BLaER1 (cell line): ENCODE results near the gene SEMA3A.

ENCODE experiments used
- H3K27ac ChIP-seq: shearing (Covaris generic); formaldehyde crosslinking; 2 replicates; pipeline ENCODE4 v1.8.1; 2022
- H3K27me3 ChIP-seq: shearing (Covaris generic); formaldehyde crosslinking; 2 replicates; pipeline ENCODE4 v1.8.1; 2022
- H3K36me3 ChIP-seq: shearing (Covaris generic); formaldehyde crosslinking; 2 replicates; pipeline ENCODE4 v1.8.1; 2022
- H3K4me1 ChIP-seq: shearing (Covaris generic); formaldehyde crosslinking; 2 replicates; pipeline ENCODE4 v1.8.1; 2022
- H3K4me2 ChIP-seq: shearing (Covaris generic); formaldehyde crosslinking; 2 replicates; pipeline ENCODE4 v1.8.1; 2022
- H3K4me3 ChIP-seq: shearing (Covaris generic); formaldehyde crosslinking; 2 replicates; pipeline ENCODE4 v1.8.1; 2022
- H3K9ac ChIP-seq: shearing (Covaris generic); formaldehyde crosslinking; 2 replicates; pipeline ENCODE4 v1.8.1; 2022
- H3K9me3 ChIP-seq: shearing (Covaris generic); formaldehyde crosslinking; 2 replicates; pipeline ENCODE4 v1.8.1; 2022
- H4K20me1 ChIP-seq: shearing (Covaris generic); formaldehyde crosslinking; 2 replicates; pipeline ENCODE4 v1.8.1; 2022
- Cebpa-rat ChIP-seq: shearing (Covaris generic); IDR thresholded peaks from 2 replicates; pipeline ENCODE4 v1.8.1; 2022

The SEMA3A gene

DNA sequence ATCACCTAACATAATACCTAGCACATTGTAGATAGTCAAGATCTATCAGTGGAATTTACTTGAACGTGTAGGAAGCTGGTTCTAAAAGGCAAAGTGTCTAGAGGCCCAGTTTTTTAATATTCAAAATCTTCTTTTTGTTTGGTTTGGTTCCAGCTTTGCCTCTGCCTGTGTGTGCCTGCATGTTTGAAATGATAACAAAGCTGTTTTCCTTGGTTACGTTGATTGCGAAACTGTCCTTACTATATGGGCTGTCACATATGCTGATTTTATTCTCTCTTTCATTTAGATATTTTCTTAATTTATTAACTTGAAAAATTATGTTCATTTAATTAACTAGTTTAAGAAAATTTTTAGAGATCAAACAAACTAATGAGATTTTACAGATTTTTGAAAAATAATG is 237.3 kb downstream of the SEMA3A start:
- H3K4me1 ChIP-seq = no peaks in the 10 kb centered on the region
- no peak overlapping the region for H3K9ac ChIP-seq
- no peak overlapping the region for H3K4me2 ChIP-seq
- no peaks in the 10 kb centered on the region for H3K9me3 ChIP-seq
- no peak overlapping the region for H3K4me3 ChIP-seq
- no peak overlapping the region for H3K27ac ChIP-seq
- no peaks in the 10 kb centered on the region for H3K27me3 ChIP-seq
- no peaks in the 10 kb centered on the region for H3K36me3 ChIP-seq
- TF ChIP-seq Cebpa-rat = no peak; the same call in 1 of the 2 replicates
- no peaks in the 10 kb centered on the region for H4K20me1 ChIP-seq

DNA sequence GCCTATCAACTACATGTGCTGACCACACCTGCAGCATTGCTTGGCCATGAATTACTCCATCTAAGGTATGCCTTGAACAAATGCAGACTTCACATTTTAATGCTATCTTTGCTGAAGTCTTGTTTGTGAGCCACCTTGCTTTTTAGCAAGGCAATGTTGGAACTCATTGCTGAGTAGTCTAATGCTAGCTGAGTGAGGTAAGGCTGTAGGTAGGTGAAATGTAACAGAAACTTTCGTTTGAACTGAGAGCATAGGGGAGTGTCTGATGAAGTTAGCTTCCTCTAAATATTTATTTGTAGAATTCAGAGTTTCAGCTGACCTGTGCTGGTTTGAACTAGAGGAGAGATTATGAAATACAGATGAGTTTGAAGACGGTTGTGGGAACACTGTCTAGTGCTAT is 238.5 kb downstream of the SEMA3A start:
- H3K27ac ChIP-seq = no peak overlapping the region
- no peaks in the 10 kb centered on the region for H3K27me3 ChIP-seq
- TF ChIP-seq Cebpa-rat = no peak
- no peaks in the 10 kb centered on the region for H3K9me3 ChIP-seq
- no peak overlapping the region for H3K4me3 ChIP-seq
- no peak overlapping the region for H3K9ac ChIP-seq
- no peaks in the 10 kb centered on the region for H3K4me1 ChIP-seq
- no peaks in the 10 kb centered on the region for H3K36me3 ChIP-seq
- no peak overlapping the region for H3K4me2 ChIP-seq
- H4K20me1 ChIP-seq = no peaks in the 10 kb centered on the region

DNA sequence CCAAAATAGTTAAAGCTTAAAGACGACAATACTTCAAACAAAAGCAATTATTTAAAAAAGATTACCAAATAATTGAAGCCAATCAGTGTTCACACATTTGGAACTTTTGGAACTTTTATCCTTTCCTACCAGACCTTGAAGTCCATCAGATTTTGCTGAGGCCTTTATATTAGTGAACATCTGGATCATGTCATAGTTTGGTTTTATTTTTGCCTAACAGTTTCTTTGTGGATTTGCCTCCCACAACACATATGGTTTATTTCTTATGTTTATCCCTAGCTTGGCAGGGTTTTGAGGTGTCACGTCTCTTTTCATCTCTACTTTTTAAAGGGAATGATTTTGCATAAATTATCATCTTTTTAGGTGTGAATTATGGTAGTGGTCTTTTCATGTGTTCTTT is 242.4 kb downstream of the SEMA3A start:
- Histone ChIP-seq H3K9ac (no peak overlapping the region), H3K4me3 (no peak overlapping the region), H4K20me1 (no peaks in the 10 kb centered on the region), H3K27ac (no peak overlapping the region), H3K36me3 (no peaks in the 10 kb centered on the region), H3K4me2 (no peak overlapping the region), H3K9me3 (no peaks in the 10 kb centered on the region), H3K27me3 (no peaks in the 10 kb centered on the region), H3K4me1 (no peaks in the 10 kb centered on the region)
- TF ChIP-seq Cebpa-rat = no peak

DNA sequence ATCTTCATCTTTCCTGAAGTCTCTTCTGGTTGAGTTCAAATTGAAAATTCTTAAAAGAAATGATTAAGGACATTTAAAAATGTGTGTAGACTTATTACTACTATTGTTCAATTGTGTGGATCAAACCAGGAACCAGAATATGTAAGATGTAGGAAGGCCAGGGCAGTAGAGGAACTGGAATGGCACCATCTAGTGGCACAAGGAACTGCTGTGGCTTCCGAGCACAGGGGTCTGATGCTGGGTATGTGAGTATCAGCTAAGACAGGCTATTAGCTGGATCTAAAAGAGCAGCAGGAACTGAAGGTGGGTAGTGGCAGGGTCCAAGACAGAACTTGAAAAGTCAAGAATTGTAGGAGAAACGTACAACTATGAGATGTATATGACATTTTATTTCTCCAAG is 247.3 kb downstream of the SEMA3A start:
- H3K4me3 ChIP-seq = no peak overlapping the region
- no peak for TF ChIP-seq Cebpa-rat
- no peak overlapping the region for H3K27ac ChIP-seq
- no peaks in the 10 kb centered on the region for H3K36me3 ChIP-seq
- H3K27me3 ChIP-seq = no peaks in the 10 kb centered on the region
- H3K9me3 ChIP-seq = no peaks in the 10 kb centered on the region
- no peak overlapping the region for H3K4me2 ChIP-seq
- no peaks in the 10 kb centered on the region for H4K20me1 ChIP-seq
- no peak overlapping the region for H3K9ac ChIP-seq
- peaks cover 7% of the 10 kb centered on the region for H3K4me1 ChIP-seq

DNA sequence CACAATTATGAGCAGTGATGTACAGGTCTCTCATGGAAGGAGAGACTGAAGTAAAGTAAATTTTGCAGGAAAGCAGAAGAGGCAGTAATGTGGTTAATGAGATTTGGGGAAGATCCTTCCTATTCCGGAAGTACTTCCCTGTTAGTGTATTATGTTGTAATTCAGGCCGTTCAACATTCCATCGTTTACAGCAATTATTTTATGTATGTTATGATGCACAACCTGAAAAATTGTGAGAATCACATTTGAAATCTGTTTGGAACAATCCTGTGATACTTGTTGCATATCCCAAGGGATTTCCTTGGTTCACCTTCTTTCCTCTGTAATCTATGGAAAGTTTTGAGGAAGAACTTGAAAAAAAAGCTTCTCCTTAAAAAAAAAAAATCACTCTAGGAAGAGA is 247.8 kb downstream of the SEMA3A start:
- H3K4me1 ChIP-seq = peaks cover 7% of the 10 kb centered on the region
- no peaks in the 10 kb centered on the region for H3K27me3 ChIP-seq
- H3K4me3 ChIP-seq = no peak overlapping the region
- no peaks in the 10 kb centered on the region for H3K9me3 ChIP-seq
- no peaks in the 10 kb centered on the region for H3K36me3 ChIP-seq
- no peak overlapping the region for H3K9ac ChIP-seq
- TF ChIP-seq Cebpa-rat = no peak
- H4K20me1 ChIP-seq = no peaks in the 10 kb centered on the region
- H3K27ac ChIP-seq = no peak overlapping the region
- H3K4me2 ChIP-seq = no peak overlapping the region

DNA sequence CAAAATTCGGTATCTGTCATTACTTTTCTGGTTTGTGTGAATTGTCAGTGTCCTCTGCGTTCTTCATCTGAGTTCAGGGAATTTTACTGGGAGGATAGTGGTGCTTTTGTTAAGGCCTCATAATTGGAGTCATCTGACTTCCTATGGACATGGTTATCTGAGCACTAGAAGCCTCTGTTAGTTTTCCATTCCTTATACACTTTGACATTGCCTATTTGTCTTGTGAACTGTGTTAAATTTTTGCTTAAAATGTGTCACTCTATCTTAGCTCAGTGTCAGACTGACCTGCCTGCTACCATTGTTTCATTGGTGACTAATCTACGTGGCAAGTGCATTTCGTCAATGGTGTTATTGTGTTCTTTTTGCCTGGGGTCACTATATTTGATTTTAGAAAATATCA is 253.3 kb downstream of the SEMA3A start:
- TF ChIP-seq Cebpa-rat = no peak
- Histone ChIP-seq H4K20me1 (no peaks in the 10 kb centered on the region), H3K9ac (no peak overlapping the region), H3K27me3 (no peaks in the 10 kb centered on the region), H3K4me3 (no peak overlapping the region), H3K27ac (no peak overlapping the region), H3K9me3 (no peaks in the 10 kb centered on the region), H3K4me2 (no peak overlapping the region), H3K36me3 (no peaks in the 10 kb centered on the region), H3K4me1 (peaks cover 16% of the 10 kb centered on the region)

DNA sequence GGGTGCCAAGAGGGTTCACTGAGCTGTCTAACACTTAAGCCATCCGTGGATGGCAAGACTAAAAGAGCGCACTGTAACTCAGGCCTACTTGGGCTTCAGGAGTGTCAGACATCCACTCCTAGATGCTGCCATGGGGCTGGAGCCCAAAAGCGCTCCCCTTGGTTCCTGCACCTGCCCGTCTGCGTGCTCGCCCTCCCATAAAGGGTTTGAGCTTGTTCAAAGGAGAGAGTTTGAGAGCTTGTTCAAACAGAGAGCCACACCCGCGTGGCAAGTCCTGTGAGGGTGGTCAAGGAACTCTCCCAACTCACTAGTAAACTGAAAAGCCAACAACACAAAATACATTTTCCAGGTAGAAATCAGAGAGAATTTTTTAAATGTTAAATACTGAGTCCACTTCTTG is 256.7 kb downstream of the SEMA3A start:
- H3K4me1 ChIP-seq = peaks cover 9% of the 10 kb centered on the region
- no peaks in the 10 kb centered on the region for H3K9me3 ChIP-seq
- no peak overlapping the region for H3K4me2 ChIP-seq
- TF ChIP-seq Cebpa-rat = no peak
- H4K20me1 ChIP-seq = no peaks in the 10 kb centered on the region
- H3K36me3 ChIP-seq = no peaks in the 10 kb centered on the region
- no peak overlapping the region for H3K4me3 ChIP-seq
- no peak overlapping the region for H3K9ac ChIP-seq
- no peaks in the 10 kb centered on the region for H3K27me3 ChIP-seq
- no peak overlapping the region for H3K27ac ChIP-seq

- Histone ChIP-seq H3K36me3 (no peaks in the 10 kb centered on the region), H3K4me2 (no peak overlapping the region), H3K27ac (no peak overlapping the region), H4K20me1 (no peaks in the 10 kb centered on the region), H3K4me1 (peaks cover 9% of the 10 kb centered on the region), H3K27me3 (no peaks in the 10 kb centered on the region), H3K9me3 (no peaks in the 10 kb centered on the region), H3K9ac (no peak overlapping the region), H3K4me3 (no peak overlapping the region)
- TF ChIP-seq Cebpa-rat = no peak
These were observed 258.4 kb downstream of the SEMA3A start for GRCh38 chr7:83936056-83936708.

DNA sequence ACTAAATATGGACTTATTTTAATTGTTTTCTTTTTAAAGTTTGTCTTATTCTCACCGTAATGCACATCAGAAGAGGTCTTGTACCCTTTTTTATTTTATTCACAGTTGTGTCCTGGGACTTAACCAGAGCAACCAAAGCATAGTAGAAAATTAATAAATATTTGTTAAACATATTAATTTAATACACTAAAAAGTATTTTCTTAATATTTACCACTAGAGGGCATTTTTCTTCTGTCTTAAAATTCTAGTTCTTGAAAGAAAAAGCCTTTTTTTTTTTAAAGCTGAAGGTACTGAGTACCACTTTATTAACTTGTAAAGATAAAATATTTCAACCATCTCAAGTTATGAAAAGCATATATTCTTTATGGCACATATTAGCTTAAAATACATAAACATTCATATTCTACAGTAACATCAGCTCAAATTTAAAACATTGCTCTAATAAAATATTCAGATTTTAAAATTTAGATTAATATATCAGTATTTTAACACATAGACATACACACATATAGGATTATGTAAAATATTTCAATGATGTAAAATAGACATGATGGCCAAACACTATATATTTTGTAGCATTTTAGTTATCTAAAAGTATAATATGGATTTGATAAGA is 260.4 kb downstream of the SEMA3A start:
- no peaks in the 10 kb centered on the region for H3K36me3 ChIP-seq
- no peak overlapping the region for H3K4me2 ChIP-seq
- no peak overlapping the region for H3K27ac ChIP-seq
- no peaks in the 10 kb centered on the region for H3K27me3 ChIP-seq
- no peaks in the 10 kb centered on the region for H3K9me3 ChIP-seq
- no peaks in the 10 kb centered on the region for H3K4me1 ChIP-seq
- no peak overlapping the region for H3K4me3 ChIP-seq
- no peak for TF ChIP-seq Cebpa-rat
- H3K9ac ChIP-seq = no peak overlapping the region
- no peaks in the 10 kb centered on the region for H4K20me1 ChIP-seq

DNA sequence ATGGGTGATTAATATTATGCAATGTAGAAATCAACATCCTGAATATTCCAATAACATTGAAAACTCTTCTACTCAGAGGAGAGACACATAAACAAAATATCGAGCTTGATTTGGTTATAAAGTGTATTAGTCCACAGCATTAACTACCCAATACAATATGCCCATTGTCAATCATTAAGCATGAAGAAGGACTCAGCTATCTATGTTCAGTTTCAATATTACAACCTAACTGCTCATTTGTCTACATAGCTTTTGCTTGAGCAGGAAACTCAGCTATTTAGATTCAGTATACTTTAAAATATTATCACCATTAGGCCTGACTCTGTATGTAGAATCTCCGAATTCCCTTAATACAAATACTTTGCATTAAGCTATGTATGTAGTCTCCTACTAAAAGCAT is 262.6 kb downstream of the SEMA3A start:
- Histone ChIP-seq H3K36me3 (no peaks in the 10 kb centered on the region), H3K9me3 (no peaks in the 10 kb centered on the region), H4K20me1 (no peaks in the 10 kb centered on the region), H3K27ac (no peak overlapping the region), H3K4me1 (no peaks in the 10 kb centered on the region), H3K9ac (no peak overlapping the region), H3K4me3 (no peak overlapping the region), H3K4me2 (no peak overlapping the region), H3K27me3 (no peaks in the 10 kb centered on the region)
- no peak for TF ChIP-seq Cebpa-rat

DNA sequence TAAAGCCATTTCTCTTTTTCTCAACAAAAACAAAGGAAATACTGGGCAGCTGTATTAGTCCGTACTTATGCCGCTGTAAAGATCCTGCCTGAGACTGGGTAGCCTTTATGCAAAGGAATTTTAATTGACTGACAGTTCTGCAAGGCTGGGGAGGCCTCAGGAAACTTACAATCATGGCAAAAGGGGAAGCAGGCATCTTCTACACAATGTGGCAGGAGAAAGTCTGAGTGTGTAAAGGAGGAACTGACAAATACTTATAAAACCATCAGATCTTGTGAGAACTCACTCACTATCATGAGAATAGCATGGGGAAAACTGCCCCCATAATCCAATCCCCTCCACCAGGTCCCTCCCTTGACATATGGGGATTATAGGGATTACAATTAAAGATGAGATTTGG is 264.3 kb downstream of the SEMA3A start:
- TF ChIP-seq Cebpa-rat = no peak
- H3K27me3 ChIP-seq = no peaks in the 10 kb centered on the region
- no peaks in the 10 kb centered on the region for H4K20me1 ChIP-seq
- no peaks in the 10 kb centered on the region for H3K4me1 ChIP-seq
- no peak overlapping the region for H3K4me3 ChIP-seq
- H3K27ac ChIP-seq = no peak overlapping the region
- no peak overlapping the region for H3K9ac ChIP-seq
- H3K9me3 ChIP-seq = no peaks in the 10 kb centered on the region
- no peak overlapping the region for H3K4me2 ChIP-seq
- H3K36me3 ChIP-seq = no peaks in the 10 kb centered on the region
